AG04450 (cell line): ENCODE data around the gene EPN3. TPM values are rescaled to one million over a fixed set of nuclear protein-coding genes. Genes with fewer than 3 reads are reported as not detected.

Source experiments
- CTCF ChIA-PET: fragments of 300-600, 350-600 bp; formaldehyde crosslinking; extraction: SDS; loops from one replicate; lab custom pipeline; 2022; ENCODE audit warnings: antibody characterized with exemption, inconsistent platforms; lab: Charles Lee
- POLR2A ChIA-PET: fragments of 350-600 bp; formaldehyde crosslinking; extraction: SDS; loops from one replicate; lab custom pipeline; 2021; ENCODE audit warnings: antibody characterized with exemption, inconsistent platforms; lab: Yijun Ruan, JAX
- DNase-seq: peaks from one replicate; pipeline ENCODE4 v3.0.0-alpha.2; 2011; ENCODE audit warnings: low read depth, low spot score
- H3K27ac ChIP-seq: one replicate; pipeline ENCODE4 v1.5.1; 2012; ENCODE audit warnings: low read depth, low read length, control low read depth
- H3K27me3 ChIP-seq: one replicate; pipeline ENCODE4 v1.6.0; 2012; ENCODE audit warnings: low read length; ENCODE audit not compliant: control insufficient read depth, insufficient read depth
- H3K4me3 ChIP-seq: 2 replicates; pipeline ENCODE4 v1.5.1; 2011; ENCODE audit warnings: mild to moderate bottlenecking, low read depth, low read length, control low read depth
- H3K9me3 ChIP-seq: 2 replicates; pipeline ENCODE4 v1.5.1; 2012; ENCODE audit warnings: low read length; ENCODE audit not compliant: control insufficient read depth, insufficient read depth
- CTCF ChIP-seq: IDR thresholded peaks from 2 replicates; pipeline ENCODE4 v1.5.1; 2011; ENCODE audit warnings: low read depth, low read length, control low read depth, inconsistent platforms
- polyA plus RNA-seq: library from polyadenylated mRNA; depleted of rRNA; stranded (reverse); fragments of >200 nt; gene quantifications from 2 replicates; pipeline ENCODE4 v1.2.3, GENCODE V29; 2011

EPN3 gene
- polyA plus RNA-seq, 1 experiment: not detected

- no peak overlapping the region for H3K27ac ChIP-seq
- ChIA-PET CTCF (interaction anchor here (2.1 kb wide), 1 partner anchor 19 kb away, joined by 22 read pairs; no protein-coding TSS in a partner anchor), POLR2A (interaction anchor here (0.6 kb wide), 1 partner anchor 364 kb away, joined by 3 read pairs; the partner anchor contains the start of gene TOB1)
- H3K27me3 ChIP-seq: peaks cover 6% of the 10 kb centered on the region
- H3K9me3 ChIP-seq: no peaks in the 10 kb centered on the region
- no peak for DNase-seq
- no peak for TF ChIP-seq CTCF
- no peak overlapping the region for H3K4me3 ChIP-seq
These were observed 30.1 kb upstream of the EPN3 start for GRCh38 chr17:50502301-50502990.

DNA sequence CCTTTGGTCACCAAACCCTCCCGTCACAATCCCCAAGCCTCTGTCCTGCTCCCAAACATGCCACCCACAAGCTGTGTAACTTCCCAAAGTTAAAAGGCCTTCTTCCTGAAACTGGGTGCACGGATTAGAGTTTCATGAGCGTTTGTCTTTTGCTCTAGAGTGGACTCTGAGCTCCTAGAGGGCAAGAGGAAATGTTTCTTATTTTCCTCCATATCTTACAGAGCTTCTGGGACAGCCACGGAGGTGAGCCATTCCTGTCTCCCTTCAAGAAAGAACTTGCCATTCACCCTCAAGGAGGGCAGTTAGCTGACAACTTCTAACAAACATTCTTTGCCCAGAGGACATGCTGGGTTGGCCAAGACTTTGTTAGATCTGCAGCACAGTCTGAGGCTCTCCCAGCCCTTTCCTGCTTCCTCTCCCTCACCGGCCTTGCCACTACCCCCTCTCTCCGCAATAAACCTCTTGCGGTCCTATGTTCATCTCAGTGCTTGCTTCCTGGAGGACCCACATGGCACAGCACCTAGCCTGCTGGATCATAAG, 26.9 kb upstream of the EPN3 start:
- H3K27me3 ChIP-seq: peaks cover 6% of the 10 kb centered on the region
- H3K27ac ChIP-seq: no peak overlapping the region
- no peaks in the 10 kb centered on the region; the same call in 1 of the 2 replicates for H3K9me3 ChIP-seq
- no peak for DNase-seq
- ChIA-PET CTCF (no interaction called here), POLR2A (no interaction called here)
- no peak overlapping the region for H3K4me3 ChIP-seq
- no peak for TF ChIP-seq CTCF

GRCh38 chr17:50506298-50506697, 26.2 kb upstream of the EPN3 start:
- ChIA-PET CTCF (interaction anchor here (0.5 to 0.6 kb wide), 2 partner anchors 117 to 1587 kb away, joined by 7 to 12 read pairs; no protein-coding TSS in a partner anchor), POLR2A (no interaction called here)
- Histone ChIP-seq H3K27me3 (peaks cover 6% of the 10 kb centered on the region), H3K9me3 (no peaks in the 10 kb centered on the region; the same call in 1 of the 2 replicates), H3K4me3 (no peak overlapping the region), H3K27ac (no peak overlapping the region)
- TF ChIP-seq CTCF: no peak
- no peak for DNase-seq

GRCh38 chr17:50507871-50508572, 24.5 kb upstream of the EPN3 start, which contains the start of gene MYCBPAP:
MYCBPAP (plus strand) TSS chr17:50508439; CDS start chr17:50508675, 236 bp downstream.
- CTCF ChIA-PET: no interaction called here
- H3K27ac ChIP-seq: peak within 1 kb of the TSS; percentile 11
- TF ChIP-seq CTCF: 0 out of 2 replicates have a peak, but pooled peaks have one; percentile 6
- POLR2A ChIA-PET: no interaction called here
- no peaks in the 10 kb centered on the region; the same call in 1 of the 2 replicates for H3K9me3 ChIP-seq
- peak; percentile 16 for DNase-seq
- peaks cover 6% of the 10 kb centered on the region for H3K27me3 ChIP-seq
- H3K4me3 ChIP-seq: peak within 1 kb of the TSS; percentile 49
